Measurements from ENCODE around the gene MORN4.
A peak's percentile ranks its signal among the peaks of the same experiment; 100 is the strongest.
"Not testable (repeated sequence)": the region's sequence is repeated elsewhere in the genome, so short reads cannot be mapped to it uniquely, and the experiment has no call there.

MORN4 gene

DNA sequence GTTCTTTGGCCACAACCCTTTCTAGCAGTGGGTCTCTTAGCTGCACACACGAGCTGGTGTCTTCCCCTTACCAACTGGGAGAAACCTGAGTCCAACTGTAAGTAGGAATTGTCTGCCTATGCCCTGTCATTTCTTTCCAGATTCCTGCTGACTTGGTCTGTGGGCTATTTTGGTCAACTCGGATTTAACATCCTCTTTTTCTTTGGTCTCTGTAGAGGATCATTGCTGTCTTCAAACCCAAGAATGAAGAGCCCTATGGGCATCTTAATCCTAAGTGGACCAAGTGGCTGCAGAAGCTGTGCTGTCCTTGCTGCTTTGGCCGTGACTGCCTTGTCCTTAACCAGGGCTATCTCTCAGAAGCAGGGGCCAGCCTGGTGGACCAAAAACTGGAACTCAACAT, 17.4 kb upstream of the MORN4 start:
- no peak for DNase-seq (ENCODE audit: low read depth, low spot score)
- TF ChIP-seq, protein P1, sequence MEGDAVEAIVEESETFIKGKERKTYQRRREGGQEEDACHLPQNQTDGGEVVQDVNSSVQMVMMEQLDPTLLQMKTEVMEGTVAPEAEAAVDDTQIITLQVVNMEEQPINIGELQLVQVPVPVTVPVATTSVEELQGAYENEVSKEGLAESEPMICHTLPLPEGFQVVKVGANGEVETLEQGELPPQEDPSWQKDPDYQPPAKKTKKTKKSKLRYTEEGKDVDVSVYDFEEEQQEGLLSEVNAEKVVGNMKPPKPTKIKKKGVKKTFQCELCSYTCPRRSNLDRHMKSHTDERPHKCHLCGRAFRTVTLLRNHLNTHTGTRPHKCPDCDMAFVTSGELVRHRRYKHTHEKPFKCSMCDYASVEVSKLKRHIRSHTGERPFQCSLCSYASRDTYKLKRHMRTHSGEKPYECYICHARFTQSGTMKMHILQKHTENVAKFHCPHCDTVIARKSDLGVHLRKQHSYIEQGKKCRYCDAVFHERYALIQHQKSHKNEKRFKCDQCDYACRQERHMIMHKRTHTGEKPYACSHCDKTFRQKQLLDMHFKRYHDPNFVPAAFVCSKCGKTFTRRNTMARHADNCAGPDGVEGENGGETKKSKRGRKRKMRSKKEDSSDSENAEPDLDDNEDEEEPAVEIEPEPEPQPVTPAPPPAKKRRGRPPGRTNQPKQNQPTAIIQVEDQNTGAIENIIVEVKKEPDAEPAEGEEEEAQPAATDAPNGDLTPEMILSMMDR (IDR thresholded peaks at IDR 0.05; ENCODE audit: low read depth, low read length): no peak
- no peak overlapping the region for H3K4me3 ChIP-seq (ENCODE audit: low read depth, low read length)
- in situ Hi-C loops (cut with HindIII; ENCODE audit: low sequenced_read_pairs): no loop called here

DNA sequence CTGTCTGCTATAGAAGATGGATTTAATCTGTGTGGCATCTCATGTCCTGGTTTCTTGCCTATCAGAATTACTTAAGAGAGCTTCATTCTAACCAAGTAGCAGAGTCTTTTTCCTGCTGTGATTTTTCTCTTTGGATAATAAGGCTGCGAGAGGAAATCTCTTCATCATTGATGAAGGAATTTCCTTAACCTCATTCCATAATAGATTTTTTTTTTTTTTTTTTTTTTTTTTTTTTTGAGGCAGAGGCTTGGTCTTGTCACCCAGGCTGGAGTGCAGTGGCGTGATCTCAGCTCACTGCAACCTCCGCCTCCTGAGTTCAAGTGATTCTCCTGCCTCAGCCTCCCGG, 16.1 kb upstream of the MORN4 start:
- DNase-seq (ENCODE audit: low read depth, low spot score); H3K4me3 ChIP-seq (ENCODE audit: low read depth, low read length); in situ Hi-C loops (cut with HindIII; ENCODE audit: low sequenced_read_pairs): not testable (repeated sequence)

DNA sequence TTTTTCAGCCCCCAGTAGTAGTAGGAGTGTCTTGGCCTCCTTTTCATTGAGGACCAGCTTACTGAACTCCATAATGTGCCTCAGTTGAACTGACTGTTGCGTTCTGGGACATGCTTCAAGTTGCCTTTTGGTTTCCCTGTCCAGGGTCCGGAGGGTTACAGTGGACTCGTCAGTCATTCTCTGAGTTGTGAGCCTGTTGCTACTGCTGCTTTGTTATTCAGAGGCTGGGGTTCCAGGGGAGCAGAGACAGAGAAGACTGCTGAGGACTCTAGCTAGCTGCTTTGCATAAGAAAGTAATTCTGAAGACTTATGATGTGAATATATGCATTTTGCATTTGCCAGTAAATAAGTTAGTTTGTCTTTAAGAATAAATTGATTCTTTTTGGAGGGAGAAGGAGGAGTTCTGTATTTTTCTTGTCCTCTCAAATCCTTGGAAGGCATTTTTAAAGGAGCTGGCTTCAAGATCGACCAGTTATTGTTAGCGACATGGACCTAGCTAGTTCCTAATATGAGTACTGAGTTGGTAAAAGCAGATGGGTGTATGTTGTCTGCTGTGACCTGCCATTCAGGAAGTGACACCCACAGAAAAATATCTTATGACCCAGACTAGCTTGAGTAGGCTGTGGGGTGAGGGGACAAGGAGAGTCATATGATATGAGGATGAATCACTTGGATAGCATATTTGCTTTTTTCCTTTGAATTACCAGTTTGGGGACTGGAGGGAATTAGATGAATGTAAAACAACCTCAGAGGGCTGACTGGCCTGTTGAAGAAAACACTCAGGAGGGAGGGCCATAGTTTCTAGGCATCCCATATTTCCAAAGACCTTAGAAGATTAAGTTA, 15.5 kb upstream of the MORN4 start:
- no peak overlapping the region for H3K4me3 ChIP-seq (ENCODE audit: low read depth, low read length)

DNA sequence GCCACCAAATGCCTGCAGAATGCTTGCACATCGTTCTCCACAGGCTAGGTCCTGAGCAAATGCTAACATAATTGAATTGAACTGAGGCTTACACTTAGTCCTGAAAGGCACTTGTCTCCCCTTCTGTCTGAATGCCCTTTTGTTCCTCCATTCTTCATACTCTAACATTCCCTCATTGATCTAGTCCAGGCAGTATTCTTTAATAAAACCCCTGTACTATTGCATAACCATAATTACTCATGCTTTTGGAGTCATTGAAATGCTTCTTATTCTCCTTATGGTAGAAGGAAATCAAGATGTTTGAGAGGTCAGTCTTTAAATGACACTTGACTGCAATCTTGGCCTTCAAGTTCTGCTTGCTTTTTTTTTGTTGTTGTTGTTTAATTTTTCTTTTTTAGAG, 14.3 kb upstream of the MORN4 start:
- TF ChIP-seq, protein P1 (IDR thresholded peaks at IDR 0.05; ENCODE audit: low read depth, low read length): no peak
- peak; percentile 23 for DNase-seq (ENCODE audit: low read depth, low spot score)
- in situ Hi-C loops (cut with HindIII; ENCODE audit: low sequenced_read_pairs): no loop called here
- no peak overlapping the region for H3K4me3 ChIP-seq (ENCODE audit: low read depth, low read length)

More for the DNA sequence above, 15.5 kb upstream of the MORN4 start:
- DNase-seq (ENCODE audit: low read depth, low spot score): peak; percentile 89
- in situ Hi-C loops (cut with HindIII; ENCODE audit: low sequenced_read_pairs): no loop called here
- TF ChIP-seq, protein P1 (IDR thresholded peaks at IDR 0.05; ENCODE audit: low read depth, low read length): no peak

DNA sequence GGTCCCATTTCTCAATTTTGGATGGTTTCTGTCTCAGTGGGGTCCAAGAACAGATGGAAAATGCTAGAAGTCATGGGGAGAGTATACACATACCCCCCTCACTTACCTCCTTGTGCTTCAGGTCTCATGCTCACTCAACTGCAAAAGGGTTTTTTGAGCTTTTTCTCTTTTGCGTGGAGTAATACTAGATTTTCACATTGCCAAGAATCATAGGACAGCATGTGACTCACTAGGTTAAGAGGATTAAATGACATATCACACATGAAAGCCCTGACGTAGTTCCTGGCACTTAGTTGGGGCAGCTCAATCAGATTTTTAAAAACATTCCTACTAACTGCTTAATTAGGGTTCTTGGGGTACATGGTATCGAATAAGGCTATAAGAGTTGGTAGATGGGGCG, 11.6 kb upstream of the MORN4 start:
- in situ Hi-C loops (cut with HindIII; ENCODE audit: low sequenced_read_pairs): no loop called here

DNA sequence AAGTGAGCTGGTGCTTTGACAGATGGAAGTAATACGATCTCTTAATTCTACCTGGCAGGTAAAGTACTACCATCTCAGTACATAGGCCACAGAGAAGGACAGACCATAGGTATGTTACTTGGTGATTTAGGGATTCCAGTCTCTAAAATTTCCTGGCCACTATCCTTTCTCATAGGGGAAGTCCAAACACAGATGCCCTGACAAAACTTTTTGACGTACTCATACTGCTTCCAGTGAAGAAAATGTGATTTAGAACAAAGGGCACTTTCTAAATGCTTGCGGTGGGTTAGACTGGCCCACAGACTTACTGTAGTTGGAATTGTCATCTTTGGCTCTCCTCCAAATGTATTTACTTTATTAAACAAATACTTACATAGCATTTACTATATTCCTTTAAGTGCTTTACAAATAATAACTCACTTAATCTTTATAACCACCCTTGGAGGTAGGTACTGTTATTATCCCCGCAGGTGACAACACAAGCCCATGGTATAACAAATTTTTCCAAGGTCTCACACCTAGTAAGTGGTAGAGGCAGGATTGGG, 10.2 kb upstream of the MORN4 start:
- H3K4me3 ChIP-seq (ENCODE audit: low read depth, low read length): no peak overlapping the region
- no peak for DNase-seq (ENCODE audit: low read depth, low spot score)
- in situ Hi-C loops (cut with HindIII; ENCODE audit: low sequenced_read_pairs): no loop called here
- TF ChIP-seq, protein P1 (IDR thresholded peaks at IDR 0.05; ENCODE audit: low read depth, low read length): no peak

More for the DNA sequence above, 11.6 kb upstream of the MORN4 start:
- DNase-seq (ENCODE audit: low read depth, low spot score): no peak
- TF ChIP-seq, protein P1 (IDR thresholded peaks at IDR 0.05; ENCODE audit: low read depth, low read length): no peak
- H3K4me3 ChIP-seq (ENCODE audit: low read depth, low read length): no peak overlapping the region

DNA sequence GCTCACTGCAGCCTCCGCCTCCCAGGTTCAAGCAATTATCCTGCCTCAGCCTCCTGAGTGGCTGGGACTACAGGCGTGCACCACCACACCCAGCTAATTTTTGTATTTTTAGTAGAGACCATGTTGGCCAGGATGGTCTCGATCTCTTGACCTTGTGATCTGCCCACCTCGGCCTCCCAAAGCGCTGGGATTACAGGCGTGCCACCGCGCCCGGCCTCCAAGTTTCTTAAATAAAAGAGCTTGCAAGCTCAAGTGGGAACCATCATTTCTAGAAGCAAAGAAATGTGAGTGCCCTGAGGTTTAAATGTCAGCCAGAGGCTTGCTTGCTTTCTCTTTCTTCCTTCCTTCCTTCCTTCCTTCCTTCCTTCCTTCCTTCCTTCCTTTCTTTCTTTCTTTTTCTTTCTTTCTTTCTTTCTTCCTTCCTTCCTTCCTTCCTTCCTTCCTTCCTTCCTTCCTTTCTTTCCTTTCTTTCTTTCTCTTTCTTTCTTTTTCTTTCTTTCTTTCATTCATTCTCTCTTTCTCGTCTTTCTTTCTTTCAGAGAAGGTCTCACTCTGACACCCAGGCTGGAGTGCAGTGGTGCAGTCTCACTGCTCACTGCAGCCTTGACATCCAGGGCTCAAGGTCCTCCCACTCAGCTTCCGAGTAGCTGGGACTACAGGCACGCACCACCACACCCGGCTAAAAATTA, 9.3 kb upstream of the MORN4 start:
- in situ Hi-C loops (cut with HindIII; ENCODE audit: low sequenced_read_pairs); DNase-seq (ENCODE audit: low read depth, low spot score); H3K4me3 ChIP-seq (ENCODE audit: low read depth, low read length): not testable (repeated sequence)
